Endothelial cell of umbilical vein (primary cell): ENCODE data around the gene BCR. TPM values are rescaled to one million over a fixed set of nuclear protein-coding genes. Genes with fewer than 3 reads are reported as not detected.

ENCODE experiments used
- BruUV-seq: library from RNA; stranded (reverse); fragments of 400-500 nt; replicated peaks from 2 replicates; lab custom pipeline; 2021; lab: Mats Ljungman, UMichigan
- CTCF ChIA-PET: fragments of 300-600, 350-600 bp; sonication (Branson Sonifier 250); formaldehyde crosslinking; loops from one replicate; lab custom pipeline; 2021; ENCODE audit warnings: antibody characterized with exemption, inconsistent platforms; lab: Charles Lee
- POLR2A ChIA-PET: fragments of 300-600, 350-600 bp; sonication (Branson Sonifier 250); formaldehyde crosslinking; loops from one replicate; lab custom pipeline; 2021; ENCODE audit warnings: antibody characterized with exemption, inconsistent platforms; lab: Charles Lee
- DNase-seq: peaks from one replicate; pipeline ENCODE4 v3.0.0-alpha.2; 2011; ENCODE audit warnings: low read depth, low spot score
- FAIRE-seq: peaks from 2 replicates; lab custom pipeline; 2011; peaks lifted over from hg19 to GRCh38; lab: Jason Lieb, UNC
- H2AFZ ChIP-seq: 2 replicates; pipeline ENCODE4 v1.6.0; 2012; ENCODE audit warnings: low read depth, low read length, control low read depth, inconsistent platforms
- H3K27ac ChIP-seq: 2 replicates; pipeline ENCODE4 v1.5.1; 2011; ENCODE audit warnings: low read depth, mild to moderate bottlenecking, control low read depth, low read length, moderate library complexity; ENCODE audit not compliant: insufficient read depth
- H3K27me3 ChIP-seq, 2 experiments: 2 replicates each; pipeline versions ENCODE4 v1.6.0 to v1.6.1; 2011; ENCODE audit warnings: low read length in 2 of 2, mixed read lengths in 1 of 2; ENCODE audit not compliant: control insufficient read depth in 2 of 2, insufficient read depth in 2 of 2
- H3K36me3 ChIP-seq, 2 experiments: 2 replicates in 1 of 2; 3 replicates in 1 of 2; pipeline ENCODE4 v1.5.1; 2011; ENCODE audit warnings: low read length in 2 of 2, mild to moderate bottlenecking in 1 of 2, moderate library complexity in 1 of 2; ENCODE audit not compliant: control insufficient read depth in 2 of 2, insufficient read depth in 2 of 2; ENCODE audit errors: extremely low read depth in 1 of 2
- H3K4me1 ChIP-seq: 3 replicates; pipeline ENCODE4 v1.5.1; 2011; ENCODE audit warnings: mild to moderate bottlenecking, low read length; ENCODE audit not compliant: control insufficient read depth, insufficient read depth; ENCODE audit errors: extremely low read depth
- H3K4me2 ChIP-seq: 2 replicates; pipeline ENCODE4 v1.6.1; 2011; ENCODE audit warnings: low read length, control low read depth, mixed read lengths; ENCODE audit not compliant: insufficient read depth
- H3K4me3 ChIP-seq, 3 experiments: fragments of 200-600 bp in 1 of 3; sonication (generic), shearing (Covaris generic) in 1 of 3; replicated peaks in 1 of 3; 2 replicates each; pipeline ENCODE4 v1.5.1; 2011 to 2016; ENCODE audit warnings: control low read depth in 3 of 3, low read length in 3 of 3, mild to moderate bottlenecking in 2 of 3, inconsistent platforms in 1 of 3, low read depth in 1 of 3, moderate library complexity in 1 of 3; ENCODE audit not compliant: insufficient read depth in 1 of 3
- H3K79me2 ChIP-seq: 2 replicates; pipeline ENCODE4 v1.6.0; 2012; ENCODE audit warnings: low read length, inconsistent platforms; ENCODE audit not compliant: control insufficient read depth, insufficient read depth
- H3K9ac ChIP-seq: replicated peaks from 2 replicates; pipeline ENCODE3; 2011; ENCODE audit warnings: low read length, control low read depth; ENCODE audit not compliant: insufficient read depth; ENCODE audit errors: extremely low read depth
- H3K9me1 ChIP-seq: replicated peaks from 3 replicates; pipeline ENCODE4 v1.6.0; 2011; ENCODE audit warnings: mild to moderate bottlenecking, low read length; ENCODE audit not compliant: control insufficient read depth, insufficient read depth; ENCODE audit errors: extremely low read depth
- H3K9me3 ChIP-seq: replicated peaks from 2 replicates; pipeline ENCODE4 v1.5.1; 2012; ENCODE audit warnings: low read length, inconsistent platforms; ENCODE audit not compliant: control insufficient read depth, insufficient read depth
- H4K20me1 ChIP-seq: replicated peaks from 2 replicates; pipeline ENCODE3; 2011; ENCODE audit warnings: mild to moderate bottlenecking, low read length; ENCODE audit not compliant: control insufficient read depth, insufficient read depth; ENCODE audit errors: extremely low read depth
- CTCF ChIP-seq, 2 donors: IDR thresholded peaks; 1 replicate in 1 of 2; 2 replicates in 1 of 2; pipeline ENCODE4 v1.5.1; 2011; ENCODE audit warnings: low read length in 2 of 2, mild to moderate bottlenecking in 2 of 2, moderate library complexity in 2 of 2, control low read depth in 1 of 2, inconsistent platforms in 1 of 2, low read depth in 1 of 2; ENCODE audit not compliant: insufficient read depth in 1 of 2; ENCODE audit errors: extremely low read depth in 1 of 2
- EZH2 ChIP-seq: IDR thresholded peaks from 2 replicates; pipeline ENCODE4 v1.6.1; 2012; ENCODE audit warnings: borderline replicate concordance, low read depth, mild to moderate bottlenecking, moderate library complexity, low read length, inconsistent platforms; ENCODE audit not compliant: severe bottlenecking
- FOS ChIP-seq: IDR thresholded peaks from 2 replicates; pipeline ENCODE4 v1.6.1; 2011; ENCODE audit warnings: mild to moderate bottlenecking, low read length, moderate library complexity, borderline replicate concordance; ENCODE audit not compliant: insufficient read depth
- GATA2 ChIP-seq: IDR thresholded peaks from 2 replicates; pipeline ENCODE4 v1.7.0; 2011; ENCODE audit warnings: low read depth, mild to moderate bottlenecking, moderate library complexity, mixed read lengths, low read length; ENCODE audit not compliant: insufficient read length, insufficient read depth
- JUN ChIP-seq: IDR thresholded peaks from 2 replicates; pipeline ENCODE4 v1.6.1; 2011; ENCODE audit warnings: borderline replicate concordance, low read depth; ENCODE audit not compliant: insufficient read length, insufficient read depth
- MAX ChIP-seq: IDR thresholded peaks from 2 replicates; pipeline ENCODE4 v1.6.1; 2011; ENCODE audit not compliant: insufficient read depth, insufficient read length
- MYC ChIP-seq: IDR thresholded peaks from one replicate; pipeline ENCODE4 v1.6.1; 2011; ENCODE audit warnings: mild to moderate bottlenecking, low read depth, low read length
- POLR2A ChIP-seq: IDR thresholded peaks from 2 replicates; pipeline ENCODE4 v1.6.1; 2012; ENCODE audit warnings: low read depth, mild to moderate bottlenecking, control low read depth, low read length
- POLR2AphosphoS5 ChIP-seq: IDR thresholded peaks from 2 replicates; pipeline ENCODE4 v1.6.1; 2012; ENCODE audit warnings: low read depth, mild to moderate bottlenecking, control low read depth, low read length, moderate library complexity; ENCODE audit not compliant: insufficient read depth
- dilution Hi-C: fragments of 300-500 bp; cut with MboI; formaldehyde crosslinking; loops from one replicate; pipeline ENCODE4 v1.15.0; 2019; ENCODE audit warnings: low sequenced_read_pairs; ENCODE audit not compliant: extremely low pct_ligation_motif_present
- intact Hi-C: fragments of 100-400 bp; cut with micrococcal nuclease; formaldehyde crosslinking; loops from one replicate; pipeline ENCODE4 v1.10.0; 2022
- polyA plus RNA-seq, 4 experiments: library from polyadenylated mRNA; depleted of rRNA in 3 of 4; stranded (reverse) in 3 of 4; unstranded in 1 of 4; fragments of >200 nt; gene quantifications; 2 replicates each; pipeline versions ENCODE4 v1.2.1 to v1.2.3, GENCODE V29; 2011 to 2012; ENCODE audit warnings: missing spikeins in 1 of 4
- total RNA-seq: library from RNA; stranded (reverse); gene quantifications from 2 replicates; pipeline ENCODE4 v1.2.3, GENCODE V29; 2021

Gene BCR
- total and polyA plus RNA-seq, 2 donors (not counting 3 experiments of a cell fraction or from before 2014, with no cell fraction given), result 129 to 141 TPM

GRCh38 chr22:23292453-23293350, 112.4 kb downstream of the BCR start:
- no peak overlapping the region for H3K9ac ChIP-seq
- intact Hi-C loops, result no loop called here
- H2AFZ ChIP-seq, result no peak overlapping the region
- no peak overlapping the region for H3K4me2 ChIP-seq
- peaks cover 5% of the 10 kb centered on the region for H3K4me1 ChIP-seq
- dilution Hi-C loops, result no loop called here
- no peak for FAIRE-seq
- ChIA-PET CTCF (interaction anchor here (1.0 to 1.6 kb wide), 3 partner anchors 11 to 119 kb away, joined by 3 to 5 read pairs (median 4); no protein-coding TSS in a partner anchor), POLR2A (no interaction called here)
- H3K4me3 ChIP-seq, result no peak overlapping the region
- no peaks in the 10 kb centered on the region for H4K20me1 ChIP-seq
- no peak for TF ChIP-seq MYC
- no peak for TF ChIP-seq POLR2AphosphoS5
- no peak for TF ChIP-seq CTCF (IDR thresholded peaks at IDR 0.05; ENCODE audit: extremely low read depth in 1 of 2, insufficient read depth in 1 of 2, low read depth in 1 of 2, low read length in 2 of 2)
- TF ChIP-seq MAX, result no peak
- no peak for TF ChIP-seq FOS
- no peak for TF ChIP-seq EZH2
- TF ChIP-seq JUN, result no peak
- TF ChIP-seq GATA2, result no peak
- no peak for TF ChIP-seq POLR2A
- peaks cover 25 to 76% of the 10 kb centered on the region in 2 experiments for H3K36me3 ChIP-seq
- H3K79me2 ChIP-seq, result no peaks in the 10 kb centered on the region
- BruUV-seq, result no TSS peak
- no peak for DNase-seq
- no peak overlapping the region for H3K27ac ChIP-seq
- H3K27me3 ChIP-seq, result no peaks in the 10 kb centered on the region
- H3K9me3 ChIP-seq, result no peaks in the 10 kb centered on the region
- no peaks in the 10 kb centered on the region for H3K9me1 ChIP-seq
